Limb (tissue), 2 donors: ENCODE data around the gene MIER1.
A peak's percentile ranks its signal among the peaks of the same experiment; 100 is the strongest.
"Not testable (repeated sequence)": the region's sequence is repeated elsewhere in the genome, so short reads cannot be mapped to it uniquely, and the experiment has no call there.

ENCODE experiments used
- DNase-seq, 2 donors: peaks; one replicate each; pipeline ENCODE4 v3.0.0-alpha.2; 2016; ENCODE audit errors: extremely low spot score in 2 of 2

Gene MIER1

DNA sequence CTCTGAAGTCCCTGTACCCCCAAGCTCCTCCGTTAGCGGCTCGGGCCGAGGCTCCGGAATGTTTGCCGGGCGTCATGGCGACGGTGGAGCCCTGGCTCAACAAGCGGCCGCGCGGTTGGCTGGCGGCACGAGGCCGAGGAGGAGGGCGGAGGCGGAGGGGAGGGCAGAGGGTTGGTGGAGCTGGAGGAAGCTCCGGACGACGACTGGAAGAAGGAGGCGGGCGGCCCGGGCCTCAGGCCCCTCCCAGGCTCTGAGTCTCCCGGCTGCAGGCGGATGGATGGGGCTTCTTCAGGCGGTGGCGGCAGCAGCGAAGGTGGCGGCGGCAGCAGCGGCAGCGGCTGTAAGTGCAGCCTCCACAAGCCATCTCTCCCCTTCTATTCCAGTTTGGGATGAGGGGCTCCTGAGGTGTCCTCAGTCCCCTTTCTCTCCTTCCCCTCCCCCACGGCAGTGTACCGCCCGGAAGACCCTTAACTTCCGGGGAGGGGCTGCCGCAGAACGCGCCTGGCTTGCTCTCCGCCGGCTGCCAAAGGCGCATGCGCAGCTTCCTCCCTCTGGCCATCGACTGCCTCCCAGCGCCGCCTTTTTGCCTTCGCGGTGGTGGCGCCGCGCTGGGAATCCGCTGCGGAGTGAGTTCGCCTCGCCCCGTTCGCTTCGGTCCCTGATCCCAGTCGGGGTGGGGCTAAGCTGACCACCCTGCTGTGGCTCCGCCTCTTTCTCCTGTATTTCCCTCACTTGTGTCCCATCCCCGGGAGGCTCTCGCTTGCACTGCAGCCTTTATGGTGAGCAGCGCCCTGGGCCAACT lies at the start of gene MIER1, which contains the start of gene DNAI4:
Gene MIER1 (plus strand): TSS at position 235 of the 802 bp plus-strand sequence. CDS start 39 bp downstream, at position 274.
Gene DNAI4 (minus strand): TSS at position 101 of the 802 bp plus-strand sequence. CDS start 25 bp downstream, at position 76.
- DNase-seq, result peak; percentile 98 to 99

DNA sequence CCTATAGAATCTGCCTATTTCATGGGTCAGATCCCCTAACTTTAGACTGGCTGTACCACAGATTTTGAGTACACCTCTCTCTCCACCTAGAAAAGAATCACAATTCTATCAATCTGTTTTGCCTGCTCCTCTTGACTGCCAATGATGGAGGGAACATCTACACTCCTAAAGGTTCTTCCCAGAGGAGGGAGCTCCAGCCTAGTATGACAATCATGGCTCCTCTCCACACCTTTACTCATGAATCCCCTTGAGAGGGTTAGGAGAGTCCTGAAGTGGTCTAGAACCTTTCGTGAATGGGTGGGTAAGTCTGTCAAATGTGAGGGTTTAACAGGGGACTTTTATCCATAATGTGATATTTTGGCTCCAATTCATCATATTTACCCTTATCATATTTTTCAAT lies 48.1 kb upstream of the MIER1 start:
- no peak for DNase-seq

DNA sequence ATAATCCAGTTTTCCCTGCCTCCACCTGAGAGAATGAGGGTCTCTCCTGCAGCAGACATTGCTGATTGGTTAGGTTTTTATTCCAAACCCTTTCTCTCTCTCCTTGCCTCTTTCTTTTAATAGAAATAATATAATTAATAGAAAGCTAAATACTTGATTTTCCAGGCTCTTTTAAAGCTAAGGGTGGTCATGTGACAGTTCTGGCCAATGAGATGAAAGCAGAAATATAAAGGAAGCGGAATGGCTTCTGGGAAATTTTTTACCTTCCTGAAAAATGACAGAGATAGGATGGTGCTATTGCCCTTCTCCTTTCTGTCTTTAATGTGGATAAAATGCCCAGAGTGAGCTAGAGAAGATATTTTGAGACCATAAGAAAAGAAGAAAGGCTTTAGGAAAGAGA lies 35.8 kb upstream of the MIER1 start:
- no peak for DNase-seq

DNA sequence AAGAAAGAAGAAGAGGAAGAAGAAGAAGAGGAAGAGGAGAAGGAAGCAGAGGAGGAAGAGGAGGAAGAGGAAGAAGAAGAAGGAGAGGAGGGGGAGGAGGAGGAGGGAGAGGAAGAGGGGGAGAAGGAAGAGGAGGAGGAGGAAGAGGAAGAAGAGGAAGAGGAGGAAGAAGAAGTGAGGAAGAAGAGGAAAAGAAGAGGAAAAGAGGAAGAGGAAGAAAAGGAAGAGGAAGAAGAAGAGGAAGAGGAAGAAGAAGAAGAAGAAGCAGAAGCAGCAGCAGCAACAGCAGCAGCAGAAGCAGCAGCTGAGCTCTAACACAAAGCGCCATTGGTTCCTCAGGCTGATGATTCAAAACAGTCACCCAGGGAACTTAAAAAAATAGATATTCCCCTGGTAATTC lies 34.2 kb upstream of the MIER1 start:
- DNase-seq, result no peak

DNA sequence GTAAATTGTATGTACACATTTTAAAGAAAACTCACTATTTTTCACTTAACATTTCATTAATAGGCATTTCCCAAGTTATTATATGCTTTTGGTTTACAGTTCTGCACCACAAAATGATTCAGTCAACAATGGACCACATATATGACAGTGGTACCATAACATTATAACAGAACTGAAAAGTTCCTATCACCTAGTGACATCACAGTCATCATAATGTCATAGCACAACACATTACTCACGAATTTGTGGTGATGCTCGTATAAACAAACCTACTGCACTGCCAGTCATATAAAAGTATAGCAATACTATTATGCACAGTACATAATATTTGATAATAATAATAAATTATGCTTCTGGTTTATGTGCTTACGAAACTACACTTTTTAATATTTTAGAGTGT lies 31.1 kb upstream of the MIER1 start:
- no peak for DNase-seq

DNA sequence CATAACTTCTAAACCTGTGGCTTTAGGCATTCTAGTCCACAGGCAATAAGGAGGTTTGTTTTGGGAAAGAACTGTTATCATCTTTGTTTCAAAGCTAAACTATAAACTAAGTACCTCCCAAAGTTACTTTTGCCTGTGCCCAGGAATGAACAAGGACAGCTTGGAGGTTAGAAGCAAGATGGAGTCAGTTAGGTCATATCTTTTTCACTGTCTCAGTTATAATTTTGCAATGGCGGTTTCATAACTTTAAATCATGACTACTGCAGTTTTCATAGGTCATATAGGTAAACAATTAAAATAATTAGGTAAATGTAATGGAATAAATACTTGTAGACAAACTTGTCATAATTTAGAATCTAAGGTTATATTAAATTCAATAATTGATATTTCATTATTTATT lies 9.6 kb upstream of the MIER1 start:
- not testable (repeated sequence) for DNase-seq

DNA sequence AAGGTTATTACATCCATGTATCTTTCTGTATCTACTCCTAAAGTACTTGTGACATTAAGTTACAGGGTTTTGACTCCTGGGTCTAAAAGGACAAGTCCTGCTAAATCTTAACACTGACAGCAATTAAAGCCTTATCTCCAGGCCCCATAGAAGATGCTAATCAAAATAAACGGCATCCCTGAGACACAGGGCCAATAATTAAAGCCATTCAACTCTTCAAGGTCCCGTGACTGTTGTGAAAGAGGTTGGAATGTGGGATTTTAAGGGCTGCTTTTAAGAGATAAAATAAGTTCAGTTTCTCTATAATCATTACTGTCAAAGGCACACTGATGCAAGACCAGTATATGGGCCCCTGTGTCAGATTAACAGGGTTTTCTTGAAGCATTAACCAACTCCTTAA lies 8.5 kb upstream of the MIER1 start:
- DNase-seq, result no peak

DNA sequence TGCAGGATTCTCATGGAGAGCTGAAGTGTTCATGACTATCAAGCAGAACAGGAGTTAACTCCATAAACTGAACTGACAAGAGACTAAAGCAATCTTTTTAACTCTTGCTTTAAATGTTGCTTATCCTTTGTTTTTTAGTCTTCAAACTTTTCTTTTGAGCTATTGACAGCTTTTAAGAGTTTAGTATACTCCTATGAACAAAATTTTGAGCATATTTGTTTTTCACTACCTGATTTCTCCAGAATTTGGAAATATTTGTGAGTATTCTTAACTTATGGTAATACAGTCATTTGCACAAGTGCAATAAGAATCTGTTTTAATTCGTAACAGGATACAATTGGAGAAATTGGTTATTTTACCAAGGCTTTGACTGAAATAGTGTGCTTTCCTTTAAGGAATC lies 7.3 kb upstream of the MIER1 start:
- no peak for DNase-seq

DNA sequence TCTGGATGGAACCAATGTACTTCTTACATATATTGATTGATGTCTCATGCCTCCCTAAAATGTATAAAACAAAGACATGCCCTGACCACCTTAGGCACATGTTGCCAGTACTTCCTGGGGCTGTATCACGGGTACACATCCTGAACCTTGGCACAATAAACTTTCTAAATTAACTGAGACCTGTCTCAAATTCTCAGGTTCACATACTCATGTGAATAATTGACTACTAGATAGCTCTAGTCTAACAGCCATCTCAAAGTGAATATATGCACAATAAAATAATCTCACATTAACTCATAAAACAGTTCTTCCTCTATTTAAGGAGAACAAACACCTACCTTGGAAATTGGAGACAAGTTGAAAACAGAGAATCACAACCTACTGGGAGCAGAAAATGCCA lies 5.7 kb upstream of the MIER1 start:
- no peak for DNase-seq

DNA sequence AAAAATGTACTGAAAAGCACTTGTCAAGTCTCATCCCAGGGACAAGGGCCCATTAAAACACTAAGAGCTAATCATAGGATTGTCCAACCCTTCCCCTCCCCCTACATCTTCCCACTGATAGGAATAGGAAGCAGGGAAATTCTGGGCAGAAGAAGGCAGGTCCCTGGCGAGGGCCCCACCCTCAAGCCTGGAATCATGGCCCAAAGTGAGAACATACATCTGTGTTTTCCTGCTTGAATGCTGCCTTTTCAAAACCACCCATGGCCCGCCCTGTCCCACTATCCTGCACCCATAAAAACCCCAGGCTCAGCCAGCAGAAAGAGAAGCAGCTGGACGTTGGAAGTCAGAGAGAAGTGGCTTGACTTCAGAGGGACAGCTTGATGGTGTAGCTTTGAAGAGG lies 5.0 kb upstream of the MIER1 start:
- DNase-seq, result no peak

DNA sequence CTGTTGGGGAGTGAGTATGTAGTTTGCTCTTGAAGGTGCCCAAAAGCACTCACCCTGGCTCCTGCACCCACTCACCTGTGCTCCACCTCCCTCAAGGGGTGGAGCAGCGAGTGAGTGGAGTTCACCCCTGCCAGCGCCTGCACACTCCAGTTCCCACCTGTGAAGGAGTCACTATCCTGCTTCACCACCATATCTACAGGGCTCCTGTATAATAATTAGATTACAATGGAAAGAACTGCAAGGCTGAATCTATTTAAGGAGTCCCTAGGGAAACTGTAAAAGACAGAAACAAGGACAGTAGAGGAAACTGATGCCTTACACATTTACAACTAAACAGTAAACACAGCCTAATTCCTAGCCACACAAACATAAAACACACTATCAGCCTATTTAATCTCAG lies 4.2 kb upstream of the MIER1 start:
- no peak for DNase-seq

DNA sequence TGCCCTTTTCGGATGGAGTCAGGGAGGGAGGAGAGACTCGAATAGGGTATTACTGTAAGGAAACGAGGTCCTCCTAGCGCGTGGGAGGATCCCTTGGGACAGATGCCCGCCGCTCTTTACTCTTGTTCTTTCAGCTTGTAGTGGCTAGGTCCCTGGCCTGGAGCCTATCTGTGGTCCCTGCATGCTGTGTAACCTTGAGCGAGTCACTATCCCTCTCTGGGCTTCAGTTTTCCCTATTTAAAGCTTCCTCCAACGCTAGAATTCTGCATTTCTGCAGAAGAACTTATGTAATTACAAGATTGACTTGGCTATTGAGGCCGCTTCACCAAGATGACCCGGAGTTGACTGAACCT lies 744 bp downstream of the MIER1 start:
- no peak for DNase-seq

DNA sequence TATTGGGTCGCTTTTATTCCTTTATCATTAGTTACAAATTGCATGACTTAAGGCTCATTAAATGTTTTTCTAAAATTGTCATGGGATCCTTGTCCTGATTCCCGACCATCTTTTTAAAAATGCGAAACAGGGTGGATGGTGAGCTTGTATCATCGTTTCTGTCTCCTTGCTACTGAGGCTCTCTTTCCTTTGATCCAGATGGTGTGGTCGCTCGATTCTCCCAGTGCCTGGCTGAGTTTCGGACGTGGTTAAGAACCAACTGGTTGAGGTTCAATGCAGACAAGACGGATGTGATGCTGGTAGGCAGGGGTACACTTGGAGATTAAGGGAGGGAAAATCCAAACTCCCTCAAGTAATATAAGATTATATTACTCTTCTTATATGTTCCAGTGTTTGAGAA lies 1.2 kb downstream of the MIER1 start:
- no peak for DNase-seq

DNA sequence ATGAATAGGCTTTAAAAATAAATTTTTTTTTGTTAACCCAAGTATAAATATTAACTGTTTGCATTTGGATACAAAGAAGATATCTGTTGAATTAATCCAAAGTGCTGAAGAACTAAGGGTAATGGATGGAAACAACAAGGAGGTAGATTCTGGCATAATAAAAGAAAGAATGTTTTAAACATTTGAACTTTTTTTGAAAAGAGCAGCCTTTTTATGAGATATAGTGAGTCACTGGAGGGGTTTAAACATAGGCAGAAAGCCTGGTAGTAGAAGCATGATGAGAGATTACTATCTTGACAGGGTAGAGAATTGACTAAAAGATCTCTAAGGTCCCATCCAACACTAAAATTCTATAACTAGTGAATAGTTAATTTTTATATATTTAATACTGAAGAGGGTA lies 2.7 kb downstream of the MIER1 start:
- no peak for DNase-seq

DNA sequence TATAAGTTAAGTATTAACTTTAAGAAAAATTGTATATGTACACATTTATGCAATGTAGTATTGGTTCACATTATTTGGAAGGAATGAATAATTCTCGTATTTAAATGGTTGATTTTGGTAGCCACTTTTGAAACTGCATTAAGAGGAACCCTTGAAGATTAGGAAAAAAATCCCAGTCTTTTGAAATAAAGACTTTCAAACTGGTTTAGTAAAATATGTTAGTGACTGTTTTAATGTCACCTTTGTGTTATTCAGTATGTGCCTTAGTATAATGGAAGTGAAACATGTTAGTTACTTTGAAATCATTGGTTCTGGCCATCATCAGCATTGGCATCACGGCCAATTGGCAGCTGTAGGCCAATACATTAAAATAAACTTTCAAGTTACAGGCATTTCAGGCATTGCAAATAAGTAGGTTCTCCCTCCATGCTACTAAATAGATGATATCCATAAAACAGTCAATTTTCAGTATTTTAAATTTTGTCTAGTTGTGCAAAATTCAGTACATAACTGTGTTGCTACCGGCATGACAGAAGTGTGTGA lies 4.4 kb downstream of the MIER1 start:
- DNase-seq, result no peak

DNA sequence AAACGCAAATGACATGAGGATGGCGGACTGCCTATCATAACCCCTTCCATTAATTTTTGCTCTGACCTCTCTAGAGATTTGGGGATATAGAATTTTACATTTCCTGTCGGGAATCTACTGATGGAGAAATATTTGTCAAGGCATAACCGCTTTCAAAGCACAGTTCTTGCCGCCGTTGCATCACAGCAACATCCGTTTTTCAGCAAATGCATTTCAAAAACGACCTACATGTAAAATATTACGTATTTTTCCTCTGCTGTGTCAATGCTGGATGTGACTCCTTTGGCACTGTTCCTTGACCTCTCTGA lies 4.9 kb downstream of the MIER1 start:
- DNase-seq, result no peak

DNA sequence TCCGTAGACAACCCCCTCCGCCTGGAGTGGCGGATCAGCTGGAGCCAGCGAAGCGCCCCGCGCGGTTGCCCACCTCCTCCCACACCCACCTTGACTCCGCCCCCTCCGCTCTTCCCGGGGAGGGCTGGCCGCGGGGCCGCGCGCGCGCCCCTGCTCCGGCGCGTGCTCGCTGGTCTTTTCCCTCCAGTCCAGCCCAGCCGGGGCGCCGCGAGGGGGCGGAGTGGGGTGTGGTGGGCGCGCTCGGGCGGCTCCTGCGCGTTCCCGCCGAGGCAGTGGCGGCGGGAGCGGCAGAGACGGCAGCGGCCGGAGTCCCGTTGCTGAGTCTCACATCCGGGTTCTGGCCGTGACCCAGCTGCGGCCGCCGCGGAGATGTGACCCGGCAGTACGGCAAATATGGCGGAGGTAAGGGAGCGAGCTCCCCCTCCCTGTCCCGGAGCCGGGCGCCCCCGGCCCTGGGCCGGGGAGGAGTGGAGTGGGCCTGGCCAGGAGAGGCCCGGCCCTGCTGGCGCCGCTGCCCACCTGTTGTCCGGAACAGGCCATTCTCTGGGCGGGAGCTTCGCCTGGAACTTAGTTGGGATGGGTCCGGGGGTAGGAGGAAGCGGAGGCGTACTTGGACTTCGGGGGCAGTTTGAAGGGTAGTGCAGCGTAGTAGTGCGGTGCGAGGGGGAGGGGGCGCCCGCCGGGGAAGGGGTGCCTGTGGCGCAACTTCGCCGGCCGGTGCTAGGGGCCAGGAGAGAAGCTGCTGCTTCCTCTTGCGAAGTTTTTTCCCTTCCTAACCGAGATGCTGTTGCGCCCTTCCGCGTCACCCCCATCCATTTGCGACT lies 5.4 kb downstream of the MIER1 start:
- peak; percentile 93 to 99 for DNase-seq

DNA sequence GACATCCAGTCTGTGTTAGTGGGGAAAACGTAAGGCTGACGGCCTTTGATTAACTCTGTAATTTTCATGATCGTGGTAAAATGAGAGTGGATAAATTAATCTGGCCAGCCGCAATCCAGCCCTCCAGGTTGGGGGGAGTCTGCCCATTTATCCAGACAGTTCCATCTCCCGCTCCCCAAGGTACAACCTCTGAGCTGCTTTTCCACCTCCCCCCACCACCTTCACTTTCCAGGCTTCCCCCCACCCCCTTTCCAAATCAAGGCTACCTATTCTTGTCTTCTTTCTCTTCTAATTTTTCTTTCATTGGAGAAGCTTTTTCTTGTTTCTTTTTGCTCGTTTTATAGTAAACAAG lies 6.0 kb downstream of the MIER1 start:
- DNase-seq, result no peak

DNA sequence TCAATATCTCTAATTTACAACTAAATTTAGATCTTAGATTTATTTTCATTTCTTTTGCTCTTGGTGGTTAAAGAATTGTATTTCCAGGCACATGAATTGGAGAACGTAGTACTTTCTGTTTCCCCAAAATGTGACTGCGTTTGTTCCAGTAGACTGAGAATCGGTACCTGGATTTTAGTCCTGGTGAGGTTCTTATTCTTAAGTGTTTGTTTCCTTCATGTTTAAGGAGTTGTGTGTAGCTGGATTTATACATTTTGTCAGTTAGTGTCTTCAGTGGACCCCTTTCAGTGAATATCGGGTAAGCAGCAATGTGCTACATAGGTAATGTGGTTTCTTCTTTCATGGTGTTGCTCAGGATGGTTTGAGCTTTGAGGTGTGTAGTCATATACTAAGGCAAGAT lies 6.8 kb downstream of the MIER1 start:
- DNase-seq, result no peak

DNA sequence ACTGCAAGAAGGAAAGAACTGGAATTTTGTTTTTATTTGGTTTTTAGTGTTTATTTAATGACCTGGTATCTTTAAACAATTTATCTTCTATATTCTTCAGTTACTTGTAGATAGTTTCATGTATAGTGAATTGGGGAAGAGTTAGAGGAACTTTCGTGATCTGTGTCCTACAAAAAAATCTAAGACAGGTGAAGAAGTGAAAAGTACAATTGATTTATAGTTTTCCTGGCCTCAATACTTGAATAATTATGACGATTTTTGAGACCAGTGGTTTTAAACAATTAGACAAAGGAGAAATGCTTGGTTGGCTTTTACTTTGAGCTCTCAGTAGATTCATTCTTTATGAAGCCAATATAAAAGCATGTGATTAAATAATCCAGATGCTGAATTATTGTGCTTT lies 7.5 kb downstream of the MIER1 start:
- no peak for DNase-seq

DNA sequence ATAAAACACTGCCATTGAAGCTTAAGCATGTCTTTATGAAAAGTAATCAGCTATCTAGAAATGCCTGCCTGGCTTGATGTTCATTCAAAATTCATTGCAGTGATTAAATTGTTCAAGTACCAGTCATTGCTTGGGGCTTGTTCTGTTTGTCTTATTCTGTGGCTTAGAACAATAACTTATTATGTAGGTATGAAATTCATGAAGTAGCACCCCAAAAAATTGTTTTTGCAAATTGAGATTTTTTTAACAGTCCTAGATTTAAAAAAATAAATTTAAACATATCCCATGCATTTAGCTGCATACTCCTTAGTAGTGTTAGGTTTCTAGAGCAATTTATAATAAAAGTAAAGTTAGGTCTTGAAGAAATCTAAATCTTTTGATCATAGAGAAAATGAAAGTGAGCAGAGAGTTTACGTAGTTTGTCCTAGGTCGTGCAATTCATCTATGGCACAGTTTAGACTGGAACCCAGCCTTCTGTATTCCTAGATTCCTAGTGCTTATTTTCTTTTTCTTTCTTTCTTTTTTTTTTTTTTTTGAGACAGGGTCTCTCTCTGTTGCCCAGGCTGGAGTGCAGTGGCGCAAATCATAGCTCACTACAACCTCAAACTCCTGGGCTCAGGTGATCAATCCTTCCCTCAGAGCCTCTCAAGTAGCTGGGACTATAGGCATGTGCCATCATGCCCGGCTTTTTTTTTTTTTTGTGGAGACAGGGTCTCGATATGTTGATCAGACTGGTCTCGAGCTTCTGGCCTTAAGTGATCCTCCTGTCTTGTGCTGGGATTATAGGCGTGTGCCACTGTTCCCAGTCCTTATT lies 9.3 kb downstream of the MIER1 start:
- DNase-seq, result no peak
